ENCODE results near the gene SLC44A1.

- TF ChIP-seq POLR2AphosphoS5 (IDR thresholded peaks at IDR 0.05; ENCODE audit: low read depth, low read length) (no peak), MXI1 (IDR thresholded peaks at IDR 0.05; ENCODE audit: low read depth, low read length) (no peak), RCOR1 (IDR thresholded peaks at IDR 0.05; ENCODE audit: low read length) (no peak), REST (IDR thresholded peaks at IDR 0.05; ENCODE audit: low read depth, low read length) (no peak), EP300 (IDR thresholded peaks at IDR 0.05; ENCODE audit: borderline replicate concordance in 1 of 2, low read depth in 1 of 2, low read length in 1 of 2) (no peak), EZH2phosphoT487 (IDR thresholded peaks at IDR 0.05; ENCODE audit: borderline replicate concordance, low read depth) (no peak), CTCF (IDR thresholded peaks at IDR 0.05) (no peak), NRF1 (IDR thresholded peaks at IDR 0.05; ENCODE audit: low read depth, low read length) (no peak), NFIC (IDR thresholded peaks at IDR 0.05; ENCODE audit: borderline replicate concordance) (no peak), USF2 (IDR thresholded peaks at IDR 0.05; ENCODE audit: borderline replicate concordance, low read depth, low read length) (no peak)
- TF ChIP-seq, protein P1, sequence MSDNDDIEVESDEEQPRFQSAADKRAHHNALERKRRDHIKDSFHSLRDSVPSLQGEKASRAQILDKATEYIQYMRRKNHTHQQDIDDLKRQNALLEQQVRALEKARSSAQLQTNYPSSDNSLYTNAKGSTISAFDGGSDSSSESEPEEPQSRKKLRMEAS (IDR thresholded peaks at IDR 0.05; ENCODE audit: low read depth), result no peak
- TF ChIP-seq, protein P2, sequence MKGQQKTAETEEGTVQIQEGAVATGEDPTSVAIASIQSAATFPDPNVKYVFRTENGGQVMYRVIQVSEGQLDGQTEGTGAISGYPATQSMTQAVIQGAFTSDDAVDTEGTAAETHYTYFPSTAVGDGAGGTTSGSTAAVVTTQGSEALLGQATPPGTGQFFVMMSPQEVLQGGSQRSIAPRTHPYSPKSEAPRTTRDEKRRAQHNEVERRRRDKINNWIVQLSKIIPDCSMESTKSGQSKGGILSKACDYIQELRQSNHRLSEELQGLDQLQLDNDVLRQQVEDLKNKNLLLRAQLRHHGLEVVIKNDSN (IDR thresholded peaks at IDR 0.05; ENCODE audit: borderline replicate concordance, low read depth), result no peak
These were observed 46.4 kb upstream of the SLC44A1 start for GRCh38 chr9:105198023-105198422.
